Measurements from ENCODE around the gene NRBP1. TPM values are rescaled to one million over a fixed set of nuclear protein-coding genes. Genes with fewer than 3 reads are reported as not detected.

Gene NRBP1
- 125 to 146 TPM (median 134 TPM) in 5 replicates for total RNA-seq (2022; extraction: Qiagen RNA extraction; ENCODE audit: low read depth)

DNA sequence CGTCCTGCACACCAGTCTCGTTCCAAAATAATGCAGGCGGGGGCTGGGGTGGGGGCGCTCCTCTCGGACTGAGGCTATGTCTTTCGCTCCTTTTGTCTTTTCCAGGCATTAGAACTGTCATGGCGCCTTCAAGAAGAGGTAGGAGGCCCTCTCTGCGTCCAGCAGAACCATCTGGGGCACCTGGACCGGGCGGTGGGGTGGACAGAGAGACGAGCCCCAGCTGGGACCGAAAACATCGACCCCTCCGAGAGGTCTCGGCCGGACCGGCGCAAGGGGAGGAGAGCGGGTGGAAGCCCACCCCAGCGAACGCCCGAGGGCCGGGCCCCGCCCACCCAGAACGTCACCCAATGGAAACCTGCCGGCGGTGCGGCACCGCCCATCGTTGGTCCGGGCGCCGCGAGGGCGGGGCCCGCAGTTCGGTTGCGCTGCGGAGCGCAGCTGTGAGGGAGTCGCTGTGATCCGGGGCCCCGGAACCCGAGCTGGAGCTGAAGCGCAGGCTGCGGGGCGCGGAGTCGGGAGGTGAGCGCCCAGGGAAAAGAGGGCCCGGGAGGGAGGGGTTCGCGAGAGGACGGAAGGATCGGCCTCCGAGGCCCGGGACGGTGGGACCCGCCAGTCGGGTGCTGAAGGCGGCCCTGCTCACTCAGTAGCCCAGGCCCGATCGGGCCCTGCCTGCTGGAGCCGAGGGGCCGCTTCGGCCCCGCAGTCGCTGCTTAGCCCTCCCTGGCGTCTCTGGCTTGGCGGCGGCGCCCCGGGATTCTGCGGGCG, at the start of gene NRBP1:
TSS of gene NRBP1 (plus strand) at position 419 of the 765 bp plus-strand sequence. CDS start 4,643 bp downstream, outside the sequence.

DNA sequence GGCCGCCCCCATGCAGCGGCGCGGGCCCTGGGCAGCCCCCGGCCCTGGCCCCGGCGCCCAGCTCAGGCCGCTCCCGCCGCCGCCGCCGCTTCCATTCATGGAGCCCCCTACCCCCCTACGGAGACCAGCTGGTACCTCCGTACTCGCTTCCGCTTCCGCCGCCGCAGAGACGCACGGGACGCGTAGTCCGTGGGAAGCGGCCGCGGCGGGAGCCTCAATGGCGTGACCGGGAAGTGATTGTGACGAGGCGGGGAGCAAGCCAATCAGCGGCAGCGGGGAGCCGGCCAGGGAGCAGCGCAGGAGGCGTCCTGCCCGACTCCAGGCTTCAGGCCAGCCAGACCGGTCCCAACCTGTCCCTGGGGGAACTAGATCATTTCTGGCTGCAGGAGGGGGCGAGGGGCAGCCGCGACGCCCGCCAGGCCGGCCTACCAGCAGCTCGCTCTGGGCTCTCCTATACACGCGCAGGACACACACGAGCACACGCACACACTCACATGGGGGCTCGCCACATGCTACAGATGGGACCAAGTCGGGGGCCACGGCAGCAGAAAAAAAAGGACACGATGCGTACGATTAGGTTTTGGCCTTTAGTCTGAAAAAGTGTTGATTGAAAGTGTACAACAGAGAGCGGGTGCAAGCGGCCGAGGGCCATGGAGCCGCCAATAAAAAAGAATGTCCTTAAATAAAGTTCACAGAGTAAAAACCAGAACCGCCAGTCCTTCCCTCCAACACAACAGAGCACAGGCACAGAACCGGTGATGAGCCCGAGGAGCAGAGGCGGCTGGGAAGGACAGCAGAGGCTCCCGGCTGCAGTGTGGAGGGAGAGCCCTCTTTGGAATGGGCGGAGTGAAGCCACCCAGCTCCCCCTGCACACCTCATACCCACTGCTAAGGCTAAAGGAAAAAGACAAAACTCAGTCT, 47.5 kb upstream of the NRBP1 start, which contains the start of gene ZNF513:
TSS of gene ZNF513 (minus strand) at position 109 of the 920 bp plus-strand sequence. CDS start 208 bp downstream, outside the sequence.

DNA sequence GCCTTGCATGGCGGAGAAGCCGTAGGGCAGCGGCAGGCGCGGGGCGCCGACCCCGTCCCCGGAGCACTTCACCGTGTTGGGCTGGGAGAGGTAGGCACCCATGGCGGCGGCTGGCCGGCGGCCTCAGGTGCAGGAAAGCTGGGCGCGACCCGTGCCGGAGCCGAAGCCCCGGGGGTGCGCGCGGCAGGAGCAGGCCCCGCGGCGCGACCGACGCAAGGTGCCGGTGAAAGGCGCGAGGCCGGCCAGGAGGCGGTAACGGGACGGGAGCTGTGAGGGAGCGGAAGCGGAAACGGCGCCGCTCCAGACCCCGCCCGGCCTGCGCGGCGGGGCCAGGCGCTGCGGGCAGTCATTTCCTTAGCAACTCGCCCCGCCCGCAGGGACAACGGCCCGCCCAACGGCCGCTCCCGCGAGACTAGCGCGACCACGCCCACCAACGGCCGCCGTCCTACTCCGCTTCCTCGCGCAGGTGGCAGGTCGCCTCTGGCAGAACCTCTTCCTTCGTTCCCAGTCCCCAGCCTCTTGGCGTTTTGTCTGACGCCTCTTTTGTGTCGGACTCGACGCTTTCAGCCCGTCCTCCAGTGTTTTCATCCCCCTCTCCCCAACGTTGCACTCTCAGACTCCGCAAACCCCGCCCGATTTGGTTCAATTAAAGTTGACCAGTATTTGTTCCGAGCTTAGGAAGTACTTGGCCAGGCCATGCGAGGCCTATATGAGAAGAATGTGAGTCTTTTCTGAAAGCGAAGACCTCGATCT, 18.9 kb upstream of the NRBP1 start, which contains the start of gene PPM1G:
TSS of gene PPM1G (minus strand) at position 271 of the 753 bp plus-strand sequence. CDS start at position 102, 169 bp downstream.

DNA sequence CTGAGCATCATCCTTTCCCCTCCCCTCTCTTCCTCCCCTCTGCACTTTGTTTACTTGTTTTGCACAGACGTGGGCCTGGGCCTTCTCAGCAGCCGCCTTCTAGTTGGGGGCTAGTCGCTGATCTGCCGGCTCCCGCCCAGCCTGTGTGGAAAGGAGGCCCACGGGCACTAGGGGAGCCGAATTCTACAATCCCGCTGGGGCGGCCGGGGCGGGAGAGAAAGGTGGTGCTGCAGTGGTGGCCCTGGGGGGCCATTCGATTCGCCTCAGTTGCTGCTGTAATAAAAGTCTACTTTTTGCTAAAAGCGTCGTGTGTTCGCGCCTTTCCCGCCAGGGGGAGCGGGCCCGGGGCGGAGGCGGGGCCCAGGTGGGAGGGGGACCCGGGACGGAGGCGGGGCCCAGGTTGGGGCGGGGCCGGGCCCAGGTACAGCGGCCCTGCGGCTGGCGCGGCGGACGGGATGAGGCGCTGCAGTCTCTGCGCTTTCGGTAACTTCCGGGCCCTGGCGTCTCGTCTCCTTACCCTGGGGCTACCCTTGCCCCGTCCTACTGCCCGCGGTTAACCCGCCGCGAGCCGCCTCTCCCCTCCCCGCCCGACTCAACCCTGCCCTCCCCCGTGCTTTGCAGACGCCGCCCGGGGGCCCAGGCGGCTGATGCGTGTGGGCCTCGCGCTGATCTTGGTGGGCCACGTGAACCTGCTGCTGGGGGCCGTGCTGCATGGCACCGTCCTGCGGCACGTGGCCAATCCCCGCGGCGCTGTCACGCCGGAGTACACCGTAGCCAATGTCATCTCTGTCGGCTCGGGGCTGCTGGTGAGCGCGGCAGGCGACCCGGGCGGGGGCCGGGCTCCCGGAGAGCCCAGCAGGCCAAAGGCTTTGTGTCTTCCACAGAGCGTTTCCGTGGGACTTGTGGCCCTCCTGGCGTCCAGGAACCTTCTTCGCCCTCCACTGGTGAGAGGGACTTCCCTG, 13.8 kb downstream of the NRBP1 start, which contains the start of gene KRTCAP3:
TSS of gene KRTCAP3 (plus strand) at position 424 of the 962 bp plus-strand sequence. CDS start at position 456, 32 bp downstream.

DNA sequence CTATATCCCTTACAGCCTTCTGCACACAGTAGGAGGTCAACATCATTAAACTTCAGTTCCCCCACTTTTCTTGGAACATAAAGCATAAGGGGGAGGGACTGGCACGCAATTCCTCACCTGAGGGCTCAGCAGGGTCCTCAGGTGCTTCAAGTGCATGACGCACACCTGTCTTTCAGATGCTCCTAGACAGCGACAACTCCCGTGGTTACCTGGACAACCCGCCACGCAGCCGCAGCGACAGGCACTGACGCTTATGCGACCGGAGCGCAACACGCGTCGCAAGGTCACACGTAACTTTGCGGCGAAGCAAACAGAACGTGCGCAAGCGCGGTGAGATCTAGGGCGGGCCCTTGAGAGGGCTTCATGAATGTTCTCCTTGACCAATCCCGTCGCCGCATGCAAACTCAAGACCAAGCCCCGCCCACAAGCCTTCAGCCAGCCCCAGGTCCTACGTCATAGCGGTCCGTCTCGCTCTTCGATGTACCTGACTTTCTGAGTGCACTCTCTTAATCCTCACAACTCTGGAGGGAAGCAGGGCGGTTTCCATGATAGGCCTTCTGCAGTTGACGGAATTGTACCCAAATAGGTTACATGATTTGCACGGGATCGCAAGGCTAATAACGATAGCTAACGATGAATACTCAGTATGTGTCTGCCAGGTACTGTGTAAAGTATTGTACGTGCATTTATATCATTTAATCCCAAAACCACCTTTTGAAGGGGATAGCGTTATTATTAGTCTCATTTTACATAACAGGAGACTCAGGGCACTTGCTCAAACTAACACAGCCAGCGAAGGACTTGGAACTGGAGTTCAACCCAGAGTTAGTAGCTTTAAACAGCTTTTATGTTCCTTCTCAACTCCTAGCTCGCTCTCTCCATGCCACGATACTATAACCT, 61.3 kb downstream of the NRBP1 start, which contains the start of gene IFT172:
TSS of gene IFT172 (minus strand) at position 246 of the 900 bp plus-strand sequence. CDS start at position 156, 90 bp downstream.

Other genes starting within 250 kb of the NRBP1 start
- 209 to 221 TPM (median 218 TPM) in 5 replicates for gene ATRAID, start 216.6 kb upstream of the NRBP1 start, total RNA-seq (2022; extraction: Qiagen RNA extraction; ENCODE audit: low read depth)
- 69.7 to 82.2 TPM (median 72.3 TPM) in 5 replicates for gene SLC5A6, start 216.4 kb upstream of the NRBP1 start, total RNA-seq (2022; extraction: Qiagen RNA extraction; ENCODE audit: low read depth)
- gene CAD, start 211.3 kb upstream of the NRBP1 start, total RNA-seq (2022; extraction: Qiagen RNA extraction; ENCODE audit: low read depth), result 55.3 to 75.8 TPM (median 62.5 TPM) in 5 replicates
- 3.2 to 4.9 TPM (median 3.7 TPM) in 5 replicates for gene SLC30A3, start 165.6 kb upstream of the NRBP1 start, total RNA-seq (2022; extraction: Qiagen RNA extraction; ENCODE audit: low read depth)
- gene DNAJC5G, start 153.2 kb upstream of the NRBP1 start, total RNA-seq (2022; extraction: Qiagen RNA extraction; ENCODE audit: low read depth), result not detected in 5 replicates
- gene TRIM54, start 146.2 kb upstream of the NRBP1 start, total RNA-seq (2022; extraction: Qiagen RNA extraction; ENCODE audit: low read depth), result 0.33 to 0.73 TPM (median 0.46 TPM) in 5 replicates
- gene UCN, start 120.2 kb upstream of the NRBP1 start, total RNA-seq (2022; extraction: Qiagen RNA extraction; ENCODE audit: low read depth), result 0.55 to 2.6 TPM (median 1.8 TPM) in 5 replicates
- 81.3 to 103 TPM (median 91.7 TPM) in 5 replicates for gene MPV17, start 105.5 kb upstream of the NRBP1 start, total RNA-seq (2022; extraction: Qiagen RNA extraction; ENCODE audit: low read depth)
- gene GTF3C2, start 71.9 kb upstream of the NRBP1 start, total RNA-seq (2022; extraction: Qiagen RNA extraction; ENCODE audit: low read depth), result 62.4 to 67.5 TPM (median 64.5 TPM) in 5 replicates
- 47.8 to 65.5 TPM (median 62.2 TPM) in 5 replicates for gene EIF2B4, start 58.3 kb upstream of the NRBP1 start, total RNA-seq (2022; extraction: Qiagen RNA extraction; ENCODE audit: low read depth)
- gene SNX17, start 58.0 kb upstream of the NRBP1 start, total RNA-seq (2022; extraction: Qiagen RNA extraction; ENCODE audit: low read depth), result 140 to 146 TPM (median 141 TPM) in 5 replicates
- 11.6 to 14.4 TPM (median 13.7 TPM) in 5 replicates for gene ZNF513, start 47.9 kb upstream of the NRBP1 start, total RNA-seq (2022; extraction: Qiagen RNA extraction; ENCODE audit: low read depth)
- gene PPM1G, start 19.0 kb upstream of the NRBP1 start, total RNA-seq (2022; extraction: Qiagen RNA extraction; ENCODE audit: low read depth), result 162 to 187 TPM (median 174 TPM) in 5 replicates
- 0.43 to 1.4 TPM (median 0.75 TPM) in 5 replicates for gene KRTCAP3, start 13.8 kb downstream of the NRBP1 start, total RNA-seq (2022; extraction: Qiagen RNA extraction; ENCODE audit: low read depth)
- 7.4 to 13.1 TPM (median 9.8 TPM) in 5 replicates for gene IFT172, start 61.1 kb downstream of the NRBP1 start, total RNA-seq (2022; extraction: Qiagen RNA extraction; ENCODE audit: low read depth)
- 3.3 to 5.0 TPM (median 4.2 TPM) in 5 replicates for gene FNDC4, start 66.6 kb downstream of the NRBP1 start, total RNA-seq (2022; extraction: Qiagen RNA extraction; ENCODE audit: low read depth)
- gene GCKR, start 68.2 kb downstream of the NRBP1 start, total RNA-seq (2022; extraction: Qiagen RNA extraction; ENCODE audit: low read depth), result 0.13 to 0.62 TPM (median 0.27 TPM) in 5 replicates
- gene ZNF512, start 154.4 kb downstream of the NRBP1 start, total RNA-seq (2022; extraction: Qiagen RNA extraction; ENCODE audit: low read depth), result 13.6 to 19.8 TPM (median 18.9 TPM) in 5 replicates
- 2.8 to 4.1 TPM (median 3.6 TPM) in 5 replicates for gene CCDC121, start 200.4 kb downstream of the NRBP1 start, total RNA-seq (2022; extraction: Qiagen RNA extraction; ENCODE audit: low read depth)
- 57.5 to 64.5 TPM (median 60.4 TPM) in 5 replicates for gene GPN1, start 200.4 kb downstream of the NRBP1 start, total RNA-seq (2022; extraction: Qiagen RNA extraction; ENCODE audit: low read depth)
- gene SUPT7L, start 235.0 kb downstream of the NRBP1 start, total RNA-seq (2022; extraction: Qiagen RNA extraction; ENCODE audit: low read depth), result 27.0 to 35.1 TPM (median 34.5 TPM) in 5 replicates
- 30.4 to 36.0 TPM (median 32.3 TPM) in 5 replicates for gene SLC4A1AP, start 235.3 kb downstream of the NRBP1 start, total RNA-seq (2022; extraction: Qiagen RNA extraction; ENCODE audit: low read depth)

All from A549 treated with DMSO at 1 μM for 4 hours (cell line).